Activated T-helper 17 cell treated with anti-CD3 and anti-CD28 coated beads, Interleukin-2, amount 50 U/mL, for 72 hours (primary cell): ENCODE measurements around the gene ITGB1BP1. TPM values are rescaled to one million over a fixed set of nuclear protein-coding genes. Genes with fewer than 3 reads are reported as not detected.

Experiments
- ATAC-seq: fragments of 150-1000 bp; cut with Tn5 transposase; replicated peaks from 2 replicates; pipeline ENCODE4 v1.10.0; 2021; ENCODE audit warnings: mild to moderate bottlenecking, moderate library complexity
- H3K27ac Mint-ChIP-seq: one replicate; pipeline ENCODE4 v1.8.0; 2022; ENCODE audit warnings: mixed read lengths
- H3K27me3 Mint-ChIP-seq: one replicate; pipeline ENCODE4 v1.8.0; 2022; ENCODE audit warnings: mixed read lengths
- H3K36me3 Mint-ChIP-seq: one replicate; pipeline ENCODE4 v1.8.0; 2022; ENCODE audit warnings: low read depth, mild to moderate bottlenecking, mixed read lengths
- H3K4me1 Mint-ChIP-seq: one replicate; pipeline ENCODE4 v1.8.0; 2022; ENCODE audit warnings: mixed read lengths
- H3K4me3 Mint-ChIP-seq: one replicate; pipeline ENCODE4 v1.8.0; 2022; ENCODE audit warnings: mild to moderate bottlenecking, mixed read lengths
- H3K9me3 Mint-ChIP-seq: one replicate; pipeline ENCODE4 v1.8.0; 2022; ENCODE audit warnings: mixed read lengths
- total RNA-seq, 2 donors: library from RNA; stranded (reverse); gene quantifications; one replicate each; pipeline ENCODE4 v1.2.3, GENCODE V29; 2022

ITGB1BP1 gene, protein sequence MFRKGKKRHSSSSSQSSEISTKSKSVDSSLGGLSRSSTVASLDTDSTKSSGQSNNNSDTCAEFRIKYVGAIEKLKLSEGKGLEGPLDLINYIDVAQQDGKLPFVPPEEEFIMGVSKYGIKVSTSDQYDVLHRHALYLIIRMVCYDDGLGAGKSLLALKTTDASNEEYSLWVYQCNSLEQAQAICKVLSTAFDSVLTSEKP
- 100 to 1,000 TPM; 109 to 310 TPM for total RNA-seq

DNA sequence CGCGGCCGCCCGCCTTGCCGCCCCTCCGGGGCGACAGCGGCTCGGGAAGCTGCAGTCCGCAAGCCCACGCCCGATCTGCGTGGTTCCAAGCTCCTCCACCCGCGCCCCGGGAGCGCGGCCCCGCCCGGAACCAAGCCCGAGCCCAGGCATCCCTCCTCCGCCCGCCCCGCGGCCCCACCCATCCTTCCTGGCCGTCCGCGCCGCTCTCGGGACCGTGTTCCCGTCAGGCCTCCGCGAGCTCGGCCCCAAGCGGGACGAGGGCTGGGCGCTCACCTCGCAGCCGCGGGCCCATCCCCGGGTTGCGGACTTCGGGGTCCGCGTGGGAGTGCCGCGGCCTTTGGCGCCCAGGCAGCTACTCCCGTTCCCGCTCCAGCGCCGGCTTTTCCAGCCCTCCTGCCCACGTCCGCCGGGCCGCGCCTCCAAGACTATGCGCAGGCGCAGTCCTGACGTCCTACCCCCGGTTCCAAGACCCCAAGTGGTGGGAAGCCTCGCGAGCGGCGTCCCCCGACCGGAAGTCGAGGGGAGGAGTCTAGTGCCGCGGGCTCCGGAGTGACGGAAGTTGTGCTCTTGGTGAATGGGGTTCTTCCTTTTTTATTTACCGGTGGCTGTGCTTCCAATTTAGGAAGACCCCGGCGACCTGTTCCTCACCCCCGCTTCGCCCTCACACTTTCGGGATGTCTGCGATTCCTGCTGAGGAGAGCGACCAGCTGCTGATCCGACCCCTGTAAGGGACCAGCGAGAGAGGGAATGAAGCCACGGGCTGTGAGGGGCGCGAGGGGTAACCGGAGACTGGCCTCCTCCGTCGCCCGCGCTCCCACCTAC is at the start of gene ITGB1BP1, which contains the start of gene CPSF3:
Gene ITGB1BP1 (minus strand): TSS at position 429 of the 822 bp plus-strand sequence. CDS start 4,831 bp downstream, outside the sequence.
Gene CPSF3 (plus strand): TSS at position 555 of the 822 bp plus-strand sequence. CDS start 120 bp downstream, at position 675.
- Mint-ChIP-seq H3K27ac (no peak within 1 kb of the TSS), H3K36me3 (peaks cover 51% of the 10 kb centered on the region), H3K4me3 (no peak within 1 kb of the TSS), H3K4me1 (peaks cover 28% of the 10 kb centered on the region), H3K9me3 (no peaks in the 10 kb centered on the region), H3K27me3 (no peaks in the 10 kb centered on the region)
- peak; percentile 88 for ATAC-seq

GRCh38 chr2:9472511-9472910 is 49.2 kb upstream of the ITGB1BP1 start:
- H3K4me1 Mint-ChIP-seq: peaks cover 21% of the 10 kb centered on the region
- H3K9me3 Mint-ChIP-seq: no peaks in the 10 kb centered on the region
- peaks cover 73% of the 10 kb centered on the region for H3K36me3 Mint-ChIP-seq
- ATAC-seq: no peak
- H3K27ac Mint-ChIP-seq: no peak overlapping the region
- H3K27me3 Mint-ChIP-seq: no peaks in the 10 kb centered on the region
- H3K4me3 Mint-ChIP-seq: peak overlapping the region; percentile 73

DNA sequence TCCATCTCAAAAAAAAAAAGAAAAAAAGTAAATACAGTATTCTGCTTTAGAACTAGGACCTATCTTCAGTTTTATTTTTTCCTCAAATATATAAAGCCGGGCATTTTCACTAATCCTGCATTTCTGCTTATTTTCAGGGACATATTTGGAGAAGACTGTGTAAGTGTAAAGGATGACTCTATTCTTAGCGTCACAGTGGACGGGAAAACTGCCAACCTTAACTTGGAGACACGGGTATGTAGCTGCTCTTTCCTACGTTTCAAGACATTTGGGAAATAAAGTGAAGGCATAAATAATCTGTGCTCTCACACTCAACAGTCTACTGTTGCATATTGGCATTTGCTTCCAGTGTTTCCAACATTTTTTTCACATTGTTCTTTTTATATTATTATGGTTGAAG is 47.9 kb upstream of the ITGB1BP1 start:
- Mint-ChIP-seq H3K27me3 (no peaks in the 10 kb centered on the region), H3K4me3 (no peak overlapping the region), H3K4me1 (peaks cover 10% of the 10 kb centered on the region), H3K36me3 (peaks cover 71% of the 10 kb centered on the region), H3K9me3 (no peaks in the 10 kb centered on the region), H3K27ac (no peak overlapping the region)
- ATAC-seq: no peak

GRCh38 chr2:9467687-9468086 is 44.4 kb upstream of the ITGB1BP1 start:
- Mint-ChIP-seq H3K9me3 (no peaks in the 10 kb centered on the region), H3K4me3 (no peak overlapping the region), H3K27me3 (no peaks in the 10 kb centered on the region), H3K4me1 (peaks cover 10% of the 10 kb centered on the region), H3K36me3 (peaks cover 70% of the 10 kb centered on the region), H3K27ac (no peak overlapping the region)
- ATAC-seq: no peak

- no peak overlapping the region for H3K4me3 Mint-ChIP-seq
- H3K9me3 Mint-ChIP-seq: no peaks in the 10 kb centered on the region
- no peaks in the 10 kb centered on the region for H3K27me3 Mint-ChIP-seq
- H3K36me3 Mint-ChIP-seq: peaks cover 69% of the 10 kb centered on the region
- no peak overlapping the region for H3K27ac Mint-ChIP-seq
- ATAC-seq: no peak
- peaks cover 10% of the 10 kb centered on the region for H3K4me1 Mint-ChIP-seq
Observed at GRCh38 chr2:9466147-9466683, 42.9 kb upstream of the ITGB1BP1 start.

- Mint-ChIP-seq H3K4me1 (peaks cover 10% of the 10 kb centered on the region), H3K36me3 (peaks cover 69% of the 10 kb centered on the region), H3K9me3 (no peaks in the 10 kb centered on the region), H3K4me3 (no peak overlapping the region), H3K27me3 (no peaks in the 10 kb centered on the region), H3K27ac (no peak overlapping the region)
- no peak for ATAC-seq
Observed at GRCh38 chr2:9465170-9465569, 41.8 kb upstream of the ITGB1BP1 start.

GRCh38 chr2:9463698-9464034 is 40.3 kb upstream of the ITGB1BP1 start:
- H3K36me3 Mint-ChIP-seq: peaks cover 69% of the 10 kb centered on the region
- peaks cover 10% of the 10 kb centered on the region for H3K4me1 Mint-ChIP-seq
- peak overlapping the region; percentile 70 for H3K27ac Mint-ChIP-seq
- ATAC-seq: peak; percentile 100
- peak overlapping the region; percentile 17 for H3K4me3 Mint-ChIP-seq
- H3K9me3 Mint-ChIP-seq: no peaks in the 10 kb centered on the region
- H3K27me3 Mint-ChIP-seq: no peaks in the 10 kb centered on the region

GRCh38 chr2:9462886-9463697 is 39.8 kb upstream of the ITGB1BP1 start:
- H3K4me1 Mint-ChIP-seq: peaks cover 10% of the 10 kb centered on the region
- no peaks in the 10 kb centered on the region for H3K9me3 Mint-ChIP-seq
- ATAC-seq: peak; percentile 44
- H3K27ac Mint-ChIP-seq: peak overlapping the region; percentile 70
- H3K27me3 Mint-ChIP-seq: no peaks in the 10 kb centered on the region
- H3K36me3 Mint-ChIP-seq: peaks cover 70% of the 10 kb centered on the region
- H3K4me3 Mint-ChIP-seq: peak overlapping the region; percentile 17

- no peaks in the 10 kb centered on the region for H3K9me3 Mint-ChIP-seq
- H3K36me3 Mint-ChIP-seq: peaks cover 72% of the 10 kb centered on the region
- ATAC-seq: no peak
- no peak overlapping the region for H3K4me3 Mint-ChIP-seq
- peaks cover 10% of the 10 kb centered on the region for H3K4me1 Mint-ChIP-seq
- H3K27ac Mint-ChIP-seq: peak overlapping the region; percentile 41
- H3K27me3 Mint-ChIP-seq: no peaks in the 10 kb centered on the region
Observed at GRCh38 chr2:9462313-9462712, 39.0 kb upstream of the ITGB1BP1 start.

DNA sequence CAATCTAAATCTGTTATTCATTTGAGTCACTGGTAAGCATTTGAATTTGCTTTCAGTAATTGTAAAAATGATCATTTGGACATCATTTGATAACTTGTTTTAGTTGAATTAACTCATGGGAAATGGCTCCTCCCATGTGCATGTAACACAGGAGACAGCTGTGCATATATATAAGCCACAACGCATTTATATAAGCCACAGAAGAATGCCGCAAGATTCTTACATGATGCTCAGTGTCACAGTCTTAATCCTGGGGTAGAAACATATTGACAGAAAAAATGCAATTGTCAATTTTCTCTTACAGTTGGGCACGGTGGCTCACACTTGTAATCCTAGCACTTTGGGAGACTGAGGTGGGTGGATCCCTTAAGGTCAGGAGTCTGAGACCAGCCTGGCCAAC is 37.8 kb upstream of the ITGB1BP1 start:
- no peaks in the 10 kb centered on the region for H3K9me3 Mint-ChIP-seq
- peaks cover 10% of the 10 kb centered on the region for H3K4me1 Mint-ChIP-seq
- no peaks in the 10 kb centered on the region for H3K27me3 Mint-ChIP-seq
- H3K27ac Mint-ChIP-seq: no peak overlapping the region
- peaks cover 76% of the 10 kb centered on the region for H3K36me3 Mint-ChIP-seq
- ATAC-seq: no peak
- H3K4me3 Mint-ChIP-seq: no peak overlapping the region

DNA sequence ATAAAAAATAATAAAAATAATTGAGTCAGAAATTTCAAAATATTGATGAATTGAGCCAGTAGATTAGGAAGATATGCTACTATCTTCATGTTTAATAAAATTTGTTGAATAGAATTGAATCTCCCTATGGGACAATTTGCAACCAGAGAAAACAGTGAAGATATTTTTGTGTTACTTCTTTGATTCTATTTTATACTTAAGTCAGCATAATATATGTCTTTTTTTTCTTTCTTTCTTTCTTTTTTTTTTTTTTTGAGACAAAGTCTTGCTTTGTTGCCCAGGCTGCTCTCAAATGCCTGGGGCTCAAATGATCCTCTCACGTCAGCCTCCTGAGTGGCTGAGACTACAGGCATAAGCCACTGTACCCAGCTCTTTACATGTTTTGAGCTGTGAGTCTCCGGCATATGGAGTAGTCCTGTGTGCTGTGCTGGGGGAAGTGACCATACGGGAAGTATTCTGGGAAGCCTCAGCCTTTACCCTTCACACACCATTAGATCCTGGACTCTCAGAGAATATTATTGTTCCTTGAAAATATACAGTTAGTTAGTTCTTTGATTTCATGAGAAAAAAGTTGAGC is 37.2 kb upstream of the ITGB1BP1 start:
- H3K4me3 Mint-ChIP-seq: no peak overlapping the region
- no peak overlapping the region for H3K27ac Mint-ChIP-seq
- H3K27me3 Mint-ChIP-seq: no peaks in the 10 kb centered on the region
- ATAC-seq: no peak
- peaks cover 82% of the 10 kb centered on the region for H3K36me3 Mint-ChIP-seq
- H3K4me1 Mint-ChIP-seq: peaks cover 10% of the 10 kb centered on the region
- H3K9me3 Mint-ChIP-seq: no peaks in the 10 kb centered on the region

- no peak for ATAC-seq
- H3K36me3 Mint-ChIP-seq: peaks cover 76% of the 10 kb centered on the region
- no peaks in the 10 kb centered on the region for H3K9me3 Mint-ChIP-seq
- no peaks in the 10 kb centered on the region for H3K4me1 Mint-ChIP-seq
- no peak overlapping the region for H3K4me3 Mint-ChIP-seq
- no peaks in the 10 kb centered on the region for H3K27me3 Mint-ChIP-seq
- H3K27ac Mint-ChIP-seq: no peak overlapping the region
Observed at GRCh38 chr2:9451231-9451630, 27.9 kb upstream of the ITGB1BP1 start.

- ATAC-seq: peak; percentile 92
- Mint-ChIP-seq H3K4me1 (peaks cover 10% of the 10 kb centered on the region), H3K9me3 (no peaks in the 10 kb centered on the region), H3K4me3 (peak overlapping the region; percentile 51), H3K27ac (peak overlapping the region; percentile 75), H3K27me3 (no peaks in the 10 kb centered on the region), H3K36me3 (peaks cover 81% of the 10 kb centered on the region)
Observed at GRCh38 chr2:9445089-9445488, 21.8 kb upstream of the ITGB1BP1 start.

DNA sequence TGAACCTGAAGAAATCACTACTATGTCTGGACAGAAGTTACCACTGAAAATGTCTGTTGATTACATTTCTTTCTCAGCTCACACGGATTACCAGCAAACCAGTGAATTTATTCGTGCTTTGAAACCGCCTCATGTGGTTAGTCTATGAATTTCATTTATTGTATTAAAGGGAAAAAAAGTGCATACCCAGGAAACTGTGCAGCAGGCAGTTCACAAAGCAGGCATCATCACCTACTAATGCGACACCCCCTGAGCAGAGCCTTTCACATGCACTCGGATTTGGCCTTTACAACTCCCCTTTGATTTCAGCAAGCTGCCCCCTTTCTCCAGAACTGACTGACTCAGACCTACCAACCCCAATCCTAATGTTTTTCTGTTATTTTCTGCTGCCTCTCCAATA is 20.2 kb upstream of the ITGB1BP1 start:
- H3K36me3 Mint-ChIP-seq: peaks cover 80% of the 10 kb centered on the region
- H3K27ac Mint-ChIP-seq: no peak overlapping the region
- H3K4me1 Mint-ChIP-seq: peaks cover 10% of the 10 kb centered on the region
- no peak overlapping the region for H3K4me3 Mint-ChIP-seq
- H3K9me3 Mint-ChIP-seq: no peaks in the 10 kb centered on the region
- no peak for ATAC-seq
- no peaks in the 10 kb centered on the region for H3K27me3 Mint-ChIP-seq
